Upper lobe of right lung (tissue), 1 donor: ENCODE data around the gene CAT. TPM values are rescaled to one million over a fixed set of nuclear protein-coding genes. Genes with fewer than 3 reads are reported as not detected.

Source experiments
- ATAC-seq: fragments of 200-7000 bp; cut with Tn5 transposase; one replicate; pipeline ENCODE4 v1.9.1; 2020; ENCODE audit warnings: mild to moderate bottlenecking, moderate library complexity
- DNase-seq: peaks from one replicate; pipeline ENCODE4 v3.0.0-alpha.2; 2020
- H3K27ac ChIP-seq: fragments of 200-600 bp; one replicate; pipeline ENCODE4 v1.8.0; 2022
- H3K27me3 ChIP-seq: fragments of 200-600 bp; one replicate; pipeline ENCODE4 v1.8.0; 2022; ENCODE audit warnings: mild to moderate bottlenecking
- H3K36me3 ChIP-seq: fragments of 200-600 bp; one replicate; pipeline ENCODE4 v1.8.0; 2022
- H3K4me1 ChIP-seq: fragments of 200-600 bp; one replicate; pipeline ENCODE4 v1.8.0; 2022
- H3K4me3 ChIP-seq: fragments of 200-600 bp; one replicate; pipeline ENCODE4 v1.8.0; 2022; ENCODE audit warnings: mild to moderate bottlenecking
- H3K9me3 ChIP-seq: fragments of 200-600 bp; one replicate; pipeline ENCODE4 v1.8.0; 2022
- CTCF ChIP-seq: fragments of 200-600 bp; IDR thresholded peaks from one replicate; pipeline ENCODE4 v1.8.0; 2022; ENCODE audit warnings: antibody characterized with exemption
- intact Hi-C: fragments of 100-400 bp; cut with DNase I; formaldehyde crosslinking; loops from one replicate; pipeline ENCODE4 v1.11.0; 2022
- total RNA-seq: library from RNA; stranded (reverse); fragmentation: NEBNext Ultra II Directional; extraction: Animal tissue kit (Norgen Biotek cat#: 25700); gene quantifications from one replicate; pipeline ENCODE4 v1.2.1, GENCODE V29; 2021
- donor health status: DM: no; HTN: yes; CAD: no; lungs with severe emphysema.

The CAT gene
- total RNA-seq, 1 donor from 2014 or later, result 213 TPM

- H3K4me1 ChIP-seq, result peaks cover 60% of the 10 kb centered on the region
- H3K27me3 ChIP-seq, result no peaks in the 10 kb centered on the region
- ATAC-seq (no peak), DNase-seq (no peak)
- intact Hi-C loops, result no loop called here
- peaks cover 17% of the 10 kb centered on the region for H3K36me3 ChIP-seq
- H3K9me3 ChIP-seq, result no peaks in the 10 kb centered on the region
- no peak for TF ChIP-seq CTCF
- H3K27ac ChIP-seq, result no peak overlapping the region
- H3K4me3 ChIP-seq, result no peak overlapping the region
Observed at GRCh38 chr11:34445956-34446355, 7.2 kb downstream of the CAT start.

- no peak for ATAC-seq
- no peak for TF ChIP-seq CTCF
- H3K9me3 ChIP-seq, result no peaks in the 10 kb centered on the region
- intact Hi-C loops, result no loop called here
- H3K4me3 ChIP-seq, result no peak overlapping the region
- DNase-seq, result no peak
- no peaks in the 10 kb centered on the region for H3K27me3 ChIP-seq
- H3K36me3 ChIP-seq, result peaks cover 21% of the 10 kb centered on the region
- no peak overlapping the region for H3K27ac ChIP-seq
- H3K4me1 ChIP-seq, result peaks cover 61% of the 10 kb centered on the region
Observed at GRCh38 chr11:34446386-34446785, 7.7 kb downstream of the CAT start.

- H3K36me3 ChIP-seq, result peaks cover 28% of the 10 kb centered on the region
- intact Hi-C loops, result no loop called here
- no peaks in the 10 kb centered on the region for H3K27me3 ChIP-seq
- H3K9me3 ChIP-seq, result no peaks in the 10 kb centered on the region
- no peak overlapping the region for H3K27ac ChIP-seq
- no peak overlapping the region for H3K4me3 ChIP-seq
- H3K4me1 ChIP-seq, result peaks cover 54% of the 10 kb centered on the region
- no peak for TF ChIP-seq CTCF
- no peak for DNase-seq
- ATAC-seq, result no peak
Observed at GRCh38 chr11:34447044-34447443, 8.3 kb downstream of the CAT start.

GRCh38 chr11:34448223-34448994 lies 9.7 kb downstream of the CAT start:
- Histone ChIP-seq H3K4me3 (no peak overlapping the region), H3K27ac (no peak overlapping the region), H3K9me3 (no peaks in the 10 kb centered on the region), H3K4me1 (peaks cover 44% of the 10 kb centered on the region), H3K36me3 (peaks cover 41% of the 10 kb centered on the region), H3K27me3 (no peaks in the 10 kb centered on the region)
- intact Hi-C loops, result no loop called here
- ATAC-seq, result no peak
- no peak for TF ChIP-seq CTCF
- no peak for DNase-seq

GRCh38 chr11:34449013-34449412 lies 10.3 kb downstream of the CAT start:
- no peak overlapping the region for H3K4me3 ChIP-seq
- H3K4me1 ChIP-seq, result peaks cover 38% of the 10 kb centered on the region
- no peak for TF ChIP-seq CTCF
- ATAC-seq, result peak; percentile 31
- no peak overlapping the region for H3K27ac ChIP-seq
- H3K36me3 ChIP-seq, result peaks cover 47% of the 10 kb centered on the region
- DNase-seq, result no peak
- no peaks in the 10 kb centered on the region for H3K9me3 ChIP-seq
- H3K27me3 ChIP-seq, result no peaks in the 10 kb centered on the region
- intact Hi-C loops, result no loop called here
